HepG2 (cell line): ENCODE data around the gene COASY. TPM values are rescaled to one million over a fixed set of nuclear protein-coding genes. Genes with fewer than 3 reads are reported as not detected.
A peak's percentile ranks its signal among the peaks of the same experiment; 100 is the strongest.

ENCODE experiments used
- ETV5 ChIP-seq: IDR thresholded peaks from 2 replicates; pipeline ENCODE4 v1.6.1; 2018; ENCODE audit warnings: missing biosample characterization, missing genetic modification reagents, inconsistent platforms, borderline replicate concordance
- HCFC1 ChIP-seq: fragments of 150-350 bp; IDR thresholded peaks from 2 replicates; pipeline ENCODE4 v1.6.1; 2014; ENCODE audit warnings: low read depth, low read length
- PHF20 ChIP-seq: sonication (generic); formaldehyde crosslinking; IDR thresholded peaks from 2 replicates; pipeline ENCODE4 v1.5.0; 2020; ENCODE audit warnings: mild to moderate bottlenecking, missing genetic modification reagents
- REL ChIP-seq: sonication (generic); formaldehyde crosslinking; conservative IDR thresholded peaks from 2 replicates; pipeline ENCODE4 v1.8.0; 2022; ENCODE audit warnings: mild to moderate bottlenecking, missing genetic modification reagents, moderate library complexity
- ZNF101 ChIP-seq: sonication (generic); formaldehyde crosslinking; IDR thresholded peaks from 2 replicates; pipeline ENCODE4 v1.4.0; 2020; ENCODE audit warnings: mild to moderate bottlenecking, low read depth, missing genetic modification reagents, borderline replicate concordance
- ZNF350 ChIP-seq: sonication (generic); formaldehyde crosslinking; IDR thresholded peaks from 2 replicates; pipeline ENCODE4 v1.4.0; 2020; ENCODE audit warnings: mild to moderate bottlenecking, low read depth, missing genetic modification reagents, borderline replicate concordance
- ZNF496 ChIP-seq: sonication (generic); formaldehyde crosslinking; IDR thresholded peaks from 2 replicates; pipeline ENCODE4 v1.8.1; 2023; ENCODE audit warnings: mild to moderate bottlenecking, moderate library complexity, missing genetic modification reagents; ENCODE audit not compliant: insufficient replicate concordance
- polyA plus RNA-seq, 8 experiments: library from polyadenylated mRNA; depleted of rRNA in 3 of 8; stranded (reverse) in 7 of 8; unstranded in 1 of 8; fragments of >200 nt; fragmentation: Illumina TruSeq in 4 of 8; extraction: Trizol in 4 of 8; gene quantifications; 2 replicates each; pipeline versions ENCODE4 v1.2.1 to v1.2.3, GENCODE V29; 2011 to 2016; ENCODE audit warnings: low read depth in 4 of 8, missing spikeins in 1 of 8, mixed read lengths in 1 of 8; ENCODE audit not compliant: insufficient read depth in 1 of 8
- total RNA-seq, 5 experiments: library from RNA; depleted of rRNA; stranded (reverse); fragments of >200 nt; fragmentation: Illumina TruSeq; extraction: Trizol; gene quantifications; 2 replicates each; pipeline ENCODE4 v1.2.3, GENCODE V29; 2016; ENCODE audit warnings: low read depth in 1 of 5
- TF ChIP-seq, protein P1 (sequence below): sonication (generic); formaldehyde crosslinking; IDR thresholded peaks from 2 replicates; pipeline ENCODE4 v1.8.0; 2022; ENCODE audit warnings: mild to moderate bottlenecking, missing genetic modification reagents, moderate library complexity
- TF ChIP-seq, protein P2 (sequence below): sonication (generic); formaldehyde crosslinking; IDR thresholded peaks from 2 replicates; pipeline ENCODE4 v1.5.1; 2020; ENCODE audit warnings: mild to moderate bottlenecking, missing genetic modification reagents, moderate library complexity
- TF ChIP-seq, protein P3 (sequence below): sonication (generic); formaldehyde crosslinking; IDR thresholded peaks from 2 replicates; pipeline ENCODE4 v1.4.0; 2020; ENCODE audit warnings: low read depth, mild to moderate bottlenecking, missing genetic modification reagents
- TF ChIP-seq, protein P4 (sequence below): sonication (generic); formaldehyde crosslinking; IDR thresholded peaks from 2 replicates; pipeline ENCODE4 v1.4.0; 2020; ENCODE audit warnings: mild to moderate bottlenecking, missing genetic modification reagents
- TF ChIP-seq, protein P5 (sequence below): fragments of 450-650 bp; IDR thresholded peaks from 2 replicates; pipeline ENCODE4 v1.6.1; 2016

Gene COASY
- total and polyA plus RNA-seq, 2 of the 13 experiments (the other 11 are each of a cell fraction or from before 2014, with no cell fraction given), result 90.7 to 125 TPM

DNA sequence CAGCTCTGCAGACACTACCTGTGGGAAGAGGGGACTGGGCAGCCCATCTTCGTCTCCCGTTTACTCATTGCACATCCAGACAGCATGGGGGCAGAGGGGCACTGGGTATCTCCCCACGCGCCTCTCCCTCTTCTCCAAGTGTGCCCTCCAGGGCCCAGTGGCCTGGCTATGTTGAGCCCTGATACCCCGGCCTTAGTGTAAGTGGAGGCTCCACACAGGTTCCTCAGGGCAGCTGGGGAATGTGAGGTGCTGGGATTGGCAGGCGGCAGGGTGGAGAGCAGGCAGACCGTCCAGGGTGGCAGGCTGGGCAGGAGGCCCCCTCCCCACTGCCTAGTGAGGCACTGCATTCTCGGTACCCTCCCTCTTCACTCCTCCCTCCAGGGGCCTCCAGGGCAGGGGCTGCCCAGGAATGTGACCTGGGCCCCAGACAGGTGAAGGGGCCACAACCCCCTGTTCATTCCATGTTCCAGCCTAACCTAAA is 39.1 kb upstream of the COASY start (continued):
- TF ChIP-seq, protein P1, sequence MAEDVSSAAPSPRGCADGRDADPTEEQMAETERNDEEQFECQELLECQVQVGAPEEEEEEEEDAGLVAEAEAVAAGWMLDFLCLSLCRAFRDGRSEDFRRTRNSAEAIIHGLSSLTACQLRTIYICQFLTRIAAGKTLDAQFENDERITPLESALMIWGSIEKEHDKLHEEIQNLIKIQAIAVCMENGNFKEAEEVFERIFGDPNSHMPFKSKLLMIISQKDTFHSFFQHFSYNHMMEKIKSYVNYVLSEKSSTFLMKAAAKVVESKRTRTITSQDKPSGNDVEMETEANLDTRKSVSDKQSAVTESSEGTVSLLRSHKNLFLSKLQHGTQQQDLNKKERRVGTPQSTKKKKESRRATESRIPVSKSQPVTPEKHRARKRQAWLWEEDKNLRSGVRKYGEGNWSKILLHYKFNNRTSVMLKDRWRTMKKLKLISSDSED (CRISPR knock-in tag), result no peak
- TF ChIP-seq, protein P2, sequence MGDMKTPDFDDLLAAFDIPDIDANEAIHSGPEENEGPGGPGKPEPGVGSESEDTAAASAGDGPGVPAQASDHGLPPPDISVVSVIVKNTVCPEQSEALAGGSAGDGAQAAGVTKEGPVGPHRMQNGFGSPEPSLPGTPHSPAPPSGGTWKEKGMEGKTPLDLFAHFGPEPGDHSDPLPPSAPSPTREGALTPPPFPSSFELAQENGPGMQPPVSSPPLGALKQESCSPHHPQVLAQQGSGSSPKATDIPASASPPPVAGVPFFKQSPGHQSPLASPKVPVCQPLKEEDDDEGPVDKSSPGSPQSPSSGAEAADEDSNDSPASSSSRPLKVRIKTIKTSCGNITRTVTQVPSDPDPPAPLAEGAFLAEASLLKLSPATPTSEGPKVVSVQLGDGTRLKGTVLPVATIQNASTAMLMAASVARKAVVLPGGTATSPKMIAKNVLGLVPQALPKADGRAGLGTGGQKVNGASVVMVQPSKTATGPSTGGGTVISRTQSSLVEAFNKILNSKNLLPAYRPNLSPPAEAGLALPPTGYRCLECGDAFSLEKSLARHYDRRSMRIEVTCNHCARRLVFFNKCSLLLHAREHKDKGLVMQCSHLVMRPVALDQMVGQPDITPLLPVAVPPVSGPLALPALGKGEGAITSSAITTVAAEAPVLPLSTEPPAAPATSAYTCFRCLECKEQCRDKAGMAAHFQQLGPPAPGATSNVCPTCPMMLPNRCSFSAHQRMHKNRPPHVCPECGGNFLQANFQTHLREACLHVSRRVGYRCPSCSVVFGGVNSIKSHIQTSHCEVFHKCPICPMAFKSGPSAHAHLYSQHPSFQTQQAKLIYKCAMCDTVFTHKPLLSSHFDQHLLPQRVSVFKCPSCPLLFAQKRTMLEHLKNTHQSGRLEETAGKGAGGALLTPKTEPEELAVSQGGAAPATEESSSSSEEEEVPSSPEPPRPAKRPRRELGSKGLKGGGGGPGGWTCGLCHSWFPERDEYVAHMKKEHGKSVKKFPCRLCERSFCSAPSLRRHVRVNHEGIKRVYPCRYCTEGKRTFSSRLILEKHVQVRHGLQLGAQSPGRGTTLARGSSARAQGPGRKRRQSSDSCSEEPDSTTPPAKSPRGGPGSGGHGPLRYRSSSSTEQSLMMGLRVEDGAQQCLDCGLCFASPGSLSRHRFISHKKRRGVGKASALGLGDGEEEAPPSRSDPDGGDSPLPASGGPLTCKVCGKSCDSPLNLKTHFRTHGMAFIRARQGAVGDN (CRISPR knock-in tag), result peak; percentile 5
- TF ChIP-seq, protein P3, sequence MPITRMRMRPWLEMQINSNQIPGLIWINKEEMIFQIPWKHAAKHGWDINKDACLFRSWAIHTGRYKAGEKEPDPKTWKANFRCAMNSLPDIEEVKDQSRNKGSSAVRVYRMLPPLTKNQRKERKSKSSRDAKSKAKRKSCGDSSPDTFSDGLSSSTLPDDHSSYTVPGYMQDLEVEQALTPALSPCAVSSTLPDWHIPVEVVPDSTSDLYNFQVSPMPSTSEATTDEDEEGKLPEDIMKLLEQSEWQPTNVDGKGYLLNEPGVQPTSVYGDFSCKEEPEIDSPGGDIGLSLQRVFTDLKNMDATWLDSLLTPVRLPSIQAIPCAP (CRISPR knock-in tag), result no peak
- TF ChIP-seq, protein P4, sequence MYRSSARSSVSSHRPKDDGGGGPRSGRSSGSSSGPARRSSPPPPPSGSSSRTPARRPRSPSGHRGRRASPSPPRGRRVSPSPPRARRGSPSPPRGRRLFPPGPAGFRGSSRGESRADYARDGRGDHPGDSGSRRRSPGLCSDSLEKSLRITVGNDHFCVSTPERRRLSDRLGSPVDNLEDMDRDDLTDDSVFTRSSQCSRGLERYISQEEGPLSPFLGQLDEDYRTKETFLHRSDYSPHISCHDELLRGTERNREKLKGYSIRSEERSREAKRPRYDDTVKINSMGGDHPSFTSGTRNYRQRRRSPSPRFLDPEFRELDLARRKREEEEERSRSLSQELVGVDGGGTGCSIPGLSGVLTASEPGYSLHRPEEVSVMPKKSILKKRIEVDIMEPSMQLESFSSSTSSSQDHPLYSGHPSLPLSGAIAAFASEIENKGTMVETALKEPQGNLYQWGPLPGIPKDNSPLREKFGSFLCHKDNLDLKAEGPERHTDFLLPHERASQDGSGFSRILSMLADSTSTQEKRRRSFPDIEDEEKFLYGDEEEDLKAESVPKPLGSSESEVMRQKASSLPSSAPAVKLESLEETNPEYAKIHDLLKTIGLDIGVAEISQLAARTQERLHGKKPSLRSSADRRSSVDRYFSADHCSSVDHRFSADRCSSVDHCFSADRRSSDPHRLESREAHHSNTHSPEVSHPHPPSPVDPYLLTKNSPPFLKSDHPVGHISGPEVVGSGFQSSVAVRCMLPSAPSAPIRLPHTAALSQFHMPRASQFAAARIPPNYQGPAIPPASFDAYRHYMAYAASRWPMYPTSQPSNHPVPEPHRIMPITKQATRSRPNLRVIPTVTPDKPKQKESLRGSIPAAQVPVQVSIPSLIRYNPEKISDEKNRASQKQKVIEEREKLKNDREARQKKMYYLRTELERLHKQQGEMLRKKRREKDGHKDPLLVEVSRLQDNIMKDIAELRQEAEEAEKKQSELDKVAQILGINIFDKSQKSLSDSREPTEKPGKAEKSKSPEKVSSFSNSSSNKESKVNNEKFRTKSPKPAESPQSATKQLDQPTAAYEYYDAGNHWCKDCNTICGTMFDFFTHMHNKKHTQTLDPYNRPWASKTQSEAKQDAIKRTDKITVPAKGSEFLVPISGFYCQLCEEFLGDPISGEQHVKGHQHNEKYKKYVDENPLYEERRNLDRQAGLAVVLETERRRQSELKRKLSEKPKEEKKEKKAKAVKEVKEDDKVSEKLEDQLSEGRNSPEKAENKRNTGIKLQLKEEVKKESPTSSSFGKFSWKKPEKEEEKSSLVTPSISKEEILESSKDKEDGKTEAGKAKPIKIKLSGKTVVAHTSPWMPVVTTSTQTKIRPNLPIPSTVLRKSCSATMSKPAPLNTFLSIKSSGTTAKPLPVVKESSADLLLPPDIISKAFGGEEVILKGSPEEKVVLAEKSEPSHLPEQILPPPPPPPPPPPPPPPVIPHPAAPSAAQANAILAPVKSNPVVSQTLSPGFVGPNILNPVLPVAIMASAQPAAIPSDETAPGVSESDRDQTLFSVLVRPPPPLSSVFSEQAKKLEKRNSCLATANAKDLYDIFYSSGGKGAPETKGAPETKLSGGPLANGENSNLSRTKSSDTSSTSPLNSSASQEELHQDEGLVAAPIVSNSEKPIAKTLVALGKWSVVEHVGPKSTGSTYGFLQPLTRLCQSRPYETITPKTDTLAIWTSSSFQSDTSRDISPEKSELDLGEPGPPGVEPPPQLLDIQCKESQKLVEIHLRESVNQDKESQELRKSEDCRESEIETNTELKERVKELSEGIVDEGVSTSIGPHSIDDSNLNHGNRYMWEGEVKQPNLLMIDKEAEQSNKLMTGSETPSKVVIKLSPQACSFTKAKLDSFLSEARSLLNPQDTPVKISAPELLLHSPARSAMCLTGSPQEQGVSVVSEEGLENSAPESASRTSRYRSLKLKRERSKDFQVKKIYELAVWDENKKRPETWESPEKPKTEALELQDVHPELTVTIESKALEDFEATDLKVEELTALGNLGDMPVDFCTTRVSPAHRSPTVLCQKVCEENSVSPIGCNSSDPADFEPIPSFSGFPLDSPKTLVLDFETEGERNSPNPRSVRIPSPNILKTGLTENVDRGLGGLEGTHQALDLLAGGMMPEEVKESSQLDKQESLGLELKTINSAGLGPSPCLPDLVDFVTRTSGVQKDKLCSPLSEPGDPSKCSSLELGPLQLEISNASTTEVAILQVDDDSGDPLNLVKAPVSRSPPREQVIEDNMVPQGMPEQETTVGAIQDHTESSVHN (CRISPR knock-in tag), result no peak
- TF ChIP-seq REL (no peak), PHF20 (CRISPR knock-in tag) (no peak), ZNF350 (CRISPR knock-in tag) (0 out of 2 replicates have a peak, but pooled peaks have one; percentile 30), ZNF101 (CRISPR knock-in tag) (no peak), ZNF496 (no peak), ETV5 (CRISPR knock-in tag) (no peak), HCFC1 (no peak)
- TF ChIP-seq, protein P5, sequence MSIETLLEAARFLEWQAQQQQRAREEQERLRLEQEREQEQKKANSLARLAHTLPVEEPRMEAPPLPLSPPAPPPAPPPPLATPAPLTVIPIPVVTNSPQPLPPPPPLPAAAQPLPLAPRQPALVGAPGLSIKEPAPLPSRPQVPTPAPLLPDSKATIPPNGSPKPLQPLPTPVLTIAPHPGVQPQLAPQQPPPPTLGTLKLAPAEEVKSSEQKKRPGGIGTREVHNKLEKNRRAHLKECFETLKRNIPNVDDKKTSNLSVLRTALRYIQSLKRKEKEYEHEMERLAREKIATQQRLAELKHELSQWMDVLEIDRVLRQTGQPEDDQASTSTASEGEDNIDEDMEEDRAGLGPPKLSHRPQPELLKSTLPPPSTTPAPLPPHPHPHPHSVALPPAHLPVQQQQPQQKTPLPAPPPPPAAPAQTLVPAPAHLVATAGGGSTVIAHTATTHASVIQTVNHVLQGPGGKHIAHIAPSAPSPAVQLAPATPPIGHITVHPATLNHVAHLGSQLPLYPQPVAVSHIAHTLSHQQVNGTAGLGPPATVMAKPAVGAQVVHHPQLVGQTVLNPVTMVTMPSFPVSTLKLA, result no peak
